ENCODE results near the gene DDRGK1.

Gene DDRGK1

DNA sequence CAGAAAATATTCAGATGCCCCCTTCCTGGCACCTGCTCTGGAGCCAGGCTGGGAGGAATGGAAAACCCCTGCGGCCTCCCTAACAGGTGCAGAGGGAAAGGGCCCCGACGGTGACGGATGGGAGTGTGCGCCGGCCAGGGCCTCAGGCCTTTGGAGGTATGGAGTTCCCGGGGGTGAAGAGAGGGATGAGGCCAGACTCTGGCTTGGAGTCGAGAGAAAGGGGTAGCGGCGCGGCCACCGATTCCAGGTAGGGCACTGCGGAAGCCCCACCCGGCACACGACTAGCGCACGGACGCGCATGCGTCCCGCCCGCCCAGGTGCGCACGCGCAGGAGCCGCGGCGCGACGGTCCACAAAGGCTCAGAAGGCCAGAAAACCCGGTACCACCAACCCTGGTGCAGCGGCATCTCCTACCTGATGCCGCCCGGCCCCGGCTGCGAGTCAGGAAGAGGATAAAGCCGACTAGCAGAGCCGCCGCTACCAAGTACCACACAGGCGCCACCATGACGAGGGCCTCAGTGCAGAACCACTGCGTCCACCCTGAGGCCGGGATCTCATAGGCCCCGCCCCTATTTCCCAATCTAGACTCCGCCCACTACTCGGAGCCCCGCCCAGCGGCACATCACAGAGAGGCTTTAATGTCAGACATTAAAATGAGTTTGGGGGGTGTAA lies at the start of gene DDRGK1:
TSS of gene DDRGK1 (minus strand) at position 559 of the 671 bp plus-strand sequence. CDS start at position 504, 55 bp downstream.
- peak; percentile 81 for DNase-seq (ENCODE audit: low read depth)
- peak within 1 kb of the TSS; percentile 95 for H3K4me3 ChIP-seq (replicated peaks; ENCODE audit: low read depth, low read length)
- TF ChIP-seq, protein P1, sequence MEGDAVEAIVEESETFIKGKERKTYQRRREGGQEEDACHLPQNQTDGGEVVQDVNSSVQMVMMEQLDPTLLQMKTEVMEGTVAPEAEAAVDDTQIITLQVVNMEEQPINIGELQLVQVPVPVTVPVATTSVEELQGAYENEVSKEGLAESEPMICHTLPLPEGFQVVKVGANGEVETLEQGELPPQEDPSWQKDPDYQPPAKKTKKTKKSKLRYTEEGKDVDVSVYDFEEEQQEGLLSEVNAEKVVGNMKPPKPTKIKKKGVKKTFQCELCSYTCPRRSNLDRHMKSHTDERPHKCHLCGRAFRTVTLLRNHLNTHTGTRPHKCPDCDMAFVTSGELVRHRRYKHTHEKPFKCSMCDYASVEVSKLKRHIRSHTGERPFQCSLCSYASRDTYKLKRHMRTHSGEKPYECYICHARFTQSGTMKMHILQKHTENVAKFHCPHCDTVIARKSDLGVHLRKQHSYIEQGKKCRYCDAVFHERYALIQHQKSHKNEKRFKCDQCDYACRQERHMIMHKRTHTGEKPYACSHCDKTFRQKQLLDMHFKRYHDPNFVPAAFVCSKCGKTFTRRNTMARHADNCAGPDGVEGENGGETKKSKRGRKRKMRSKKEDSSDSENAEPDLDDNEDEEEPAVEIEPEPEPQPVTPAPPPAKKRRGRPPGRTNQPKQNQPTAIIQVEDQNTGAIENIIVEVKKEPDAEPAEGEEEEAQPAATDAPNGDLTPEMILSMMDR (IDR thresholded peaks at IDR 0.05; ENCODE audit: low read length, missing control alignments) = no peak

DNA sequence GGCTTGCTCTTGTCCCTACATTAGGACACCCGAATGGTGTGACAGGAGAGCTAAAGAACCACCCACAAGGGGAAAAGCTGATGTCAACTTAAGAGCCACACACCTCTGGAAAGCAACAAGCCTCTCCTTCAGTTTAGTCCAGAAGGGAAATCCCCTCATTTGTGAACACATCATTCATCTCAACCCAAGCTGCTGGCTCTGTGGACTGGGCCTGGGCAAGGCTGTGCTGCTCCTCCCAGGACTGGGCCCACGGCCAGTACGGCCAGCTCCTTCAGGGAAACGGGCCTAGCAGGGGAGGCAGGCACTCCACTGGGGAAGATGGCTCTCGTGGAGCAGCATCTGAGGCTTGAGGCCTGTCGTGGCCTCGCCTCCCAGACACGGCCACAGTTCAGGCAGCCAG lies 47.3 kb upstream of the DDRGK1 start:
- no peak overlapping the region for H3K4me3 ChIP-seq (replicated peaks; ENCODE audit: low read depth, low read length)
- peak; percentile 57 for DNase-seq (ENCODE audit: low read depth)

DNA sequence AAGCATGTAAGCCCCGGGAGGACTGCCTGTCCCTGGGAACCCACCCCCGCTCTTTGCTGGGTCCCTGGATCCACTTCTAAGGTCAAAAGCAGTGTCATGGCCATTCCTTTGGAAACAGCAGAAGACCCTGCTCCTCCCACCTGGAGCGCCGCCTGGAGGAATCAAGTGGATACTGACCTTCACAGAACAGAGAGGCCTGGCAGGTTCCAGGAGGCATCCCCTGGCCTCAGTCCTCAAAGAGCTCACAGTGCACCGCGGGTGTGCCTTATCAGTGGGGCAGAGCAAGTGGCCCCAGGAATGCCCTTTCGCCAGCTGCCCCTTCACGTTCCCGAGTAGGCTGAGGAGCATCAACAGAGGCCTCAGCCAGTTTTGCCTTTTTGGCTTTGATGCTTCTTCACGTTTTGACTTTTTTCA lies 45.6 kb upstream of the DDRGK1 start:
- TF ChIP-seq, protein P1 (IDR thresholded peaks at IDR 0.05; ENCODE audit: low read length, missing control alignments) = peak; percentile 25
- DNase-seq (ENCODE audit: low read depth) = no peak
- H3K4me3 ChIP-seq (replicated peaks; ENCODE audit: low read depth, low read length) = no peak overlapping the region

More for the DNA sequence above, 47.3 kb upstream of the DDRGK1 start:
- TF ChIP-seq, protein P1 (IDR thresholded peaks at IDR 0.05; ENCODE audit: low read length, missing control alignments) = no peak

DNA sequence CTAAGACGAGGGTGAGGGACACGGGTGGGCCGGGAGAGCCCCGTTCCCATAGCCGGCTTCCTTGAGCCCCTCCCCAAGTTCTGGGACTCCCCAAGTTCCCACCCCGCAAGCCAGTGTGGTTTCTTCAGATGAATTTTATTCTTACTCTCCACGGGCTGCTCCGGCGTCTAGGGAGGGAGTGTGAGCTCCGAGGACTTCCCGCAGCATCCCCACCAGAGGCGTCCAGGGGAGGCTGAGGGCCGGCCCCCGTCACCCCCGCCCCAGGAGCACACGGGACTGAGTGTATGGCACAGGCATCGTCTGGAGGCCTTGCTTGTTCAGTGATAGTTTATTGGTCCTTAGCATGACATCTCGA lies 44.5 kb upstream of the DDRGK1 start:
- TF ChIP-seq, protein P1 (IDR thresholded peaks at IDR 0.05; ENCODE audit: low read length, missing control alignments) = no peak
- no peak for DNase-seq (ENCODE audit: low read depth)
- H3K4me3 ChIP-seq (replicated peaks; ENCODE audit: low read depth, low read length) = peak overlapping the region; percentile 24

DNA sequence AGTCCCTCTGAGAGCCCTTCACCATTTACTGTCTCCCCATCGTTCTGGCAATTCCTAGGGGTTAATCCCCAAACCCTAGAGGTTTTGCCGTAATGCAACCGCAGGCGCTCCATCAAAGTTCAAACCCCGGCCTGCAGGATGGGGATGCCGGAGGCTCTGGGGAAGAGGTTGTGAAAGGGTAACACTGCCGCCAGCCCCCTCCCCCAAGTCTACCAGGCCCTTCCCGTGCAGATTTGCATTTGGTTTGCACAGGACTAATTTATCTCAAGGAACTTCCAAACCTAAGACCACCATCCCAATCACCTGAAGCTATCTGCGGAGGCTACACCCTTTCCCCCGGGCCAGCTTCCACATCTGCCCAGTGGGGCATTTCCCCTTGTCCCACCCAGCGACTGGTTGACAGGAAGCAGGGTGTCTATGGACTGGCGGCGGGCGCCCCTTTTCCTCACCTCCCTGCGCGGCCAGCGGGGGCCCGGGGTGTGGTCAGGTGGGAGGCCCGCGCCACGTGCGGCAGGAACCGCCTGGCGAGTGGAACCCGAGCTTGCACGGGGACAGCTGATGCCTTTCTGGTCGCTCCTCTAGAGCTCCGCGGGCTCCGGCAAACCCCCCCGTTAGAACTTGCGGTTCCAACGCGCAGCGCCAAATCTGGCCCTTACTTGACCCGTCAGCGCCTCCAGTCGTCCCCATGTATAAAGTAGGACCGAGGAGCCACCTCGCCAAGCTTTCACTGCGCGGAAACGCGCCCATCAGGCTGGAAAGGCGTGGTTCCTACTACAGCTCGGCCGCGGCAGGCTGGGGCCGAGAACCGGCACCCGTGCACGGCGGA lies 43.9 kb upstream of the DDRGK1 start:
- peak; percentile 29 for DNase-seq (ENCODE audit: low read depth)
- H3K4me3 ChIP-seq (replicated peaks; ENCODE audit: low read depth, low read length) = peak overlapping the region; percentile 24

DNA sequence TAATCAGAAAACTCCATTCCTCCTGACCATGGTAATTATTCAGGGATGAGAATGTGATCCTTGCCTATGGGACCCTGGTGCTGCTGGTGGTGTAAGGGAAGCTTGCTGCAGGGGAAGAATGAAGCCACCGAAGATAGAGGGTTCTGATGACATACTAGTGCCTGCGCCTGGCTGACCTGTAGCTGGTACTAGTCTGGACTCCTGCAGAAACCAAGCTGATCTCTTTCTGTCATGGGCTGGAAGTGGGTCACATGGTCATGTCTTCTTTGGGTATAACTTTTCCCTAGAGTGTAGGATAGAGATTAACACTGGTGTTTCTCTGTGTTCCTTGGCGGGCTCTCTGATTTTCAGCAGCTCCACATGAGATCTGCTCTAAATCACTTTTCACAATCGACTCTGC lies 43.2 kb upstream of the DDRGK1 start:
- H3K4me3 ChIP-seq (replicated peaks; ENCODE audit: low read depth, low read length) = no peak overlapping the region
- no peak for DNase-seq (ENCODE audit: low read depth)
- TF ChIP-seq, protein P1 (IDR thresholded peaks at IDR 0.05; ENCODE audit: low read length, missing control alignments) = no peak

More for the DNA sequence above, 43.9 kb upstream of the DDRGK1 start:
- TF ChIP-seq, protein P1 (IDR thresholded peaks at IDR 0.05; ENCODE audit: low read length, missing control alignments) = no peak
